BE2C (cell line): ENCODE results near the gene ETV7.
A peak's percentile ranks its signal among the peaks of the same experiment; 100 is the strongest.

Experiments
- DNase-seq: peaks from one replicate; pipeline ENCODE4 v3.0.0-alpha.2; 2020
- H3K27me3 ChIP-seq: fragments of 250-450 bp; sonication (Bioruptor Pico); 2 replicates; pipeline ENCODE4 v1.5.1; 2020; ENCODE audit warnings: mild to moderate bottlenecking
- H3K36me3 ChIP-seq: fragments of 250-450 bp; sonication (Bioruptor Pico); 2 replicates; pipeline ENCODE4 v1.5.1; 2020; ENCODE audit warnings: mild to moderate bottlenecking
- H3K4me1 ChIP-seq: fragments of 250-450 bp; sonication (Bioruptor Pico); 2 replicates; pipeline ENCODE4 v1.5.1; 2020
- H3K4me3 ChIP-seq: 2 replicates; pipeline ENCODE4 v1.5.1; 2011; ENCODE audit warnings: low read depth, low read length
- H3K9me3 ChIP-seq: fragments of 250-450 bp; sonication (Bioruptor Pico); 2 replicates; pipeline ENCODE4 v1.5.1; 2020
- TF ChIP-seq, protein P1 (sequence below): IDR thresholded peaks from 2 replicates; pipeline ENCODE4 v1.5.1; 2012; ENCODE audit warnings: mild to moderate bottlenecking, low read depth, low read length

Gene ETV7

DNA sequence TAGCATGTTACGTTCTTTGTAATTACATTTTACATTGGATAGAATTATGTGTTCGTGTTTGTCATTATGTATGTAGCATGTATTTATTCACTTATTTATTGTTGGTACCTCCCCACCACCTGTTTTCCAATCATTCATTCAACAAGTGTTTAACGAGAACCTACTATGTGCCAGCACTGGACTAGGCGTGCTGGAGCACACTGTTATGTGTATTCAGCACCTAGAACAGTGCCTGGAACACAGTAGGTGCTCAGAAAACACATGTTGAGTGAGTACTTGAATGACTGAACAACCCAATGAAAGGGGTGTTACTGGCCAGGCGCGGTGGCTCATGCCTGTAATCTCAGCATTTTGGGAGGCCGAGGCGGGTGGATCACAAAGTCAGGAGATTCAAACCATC, 11.3 kb downstream of the ETV7 start:
- no peak for DNase-seq
- H3K27me3 ChIP-seq = no peaks in the 10 kb centered on the region
- H3K36me3 ChIP-seq = no peaks in the 10 kb centered on the region
- no peaks in the 10 kb centered on the region for H3K4me1 ChIP-seq
- no peak overlapping the region for H3K4me3 ChIP-seq
- TF ChIP-seq, protein P1, sequence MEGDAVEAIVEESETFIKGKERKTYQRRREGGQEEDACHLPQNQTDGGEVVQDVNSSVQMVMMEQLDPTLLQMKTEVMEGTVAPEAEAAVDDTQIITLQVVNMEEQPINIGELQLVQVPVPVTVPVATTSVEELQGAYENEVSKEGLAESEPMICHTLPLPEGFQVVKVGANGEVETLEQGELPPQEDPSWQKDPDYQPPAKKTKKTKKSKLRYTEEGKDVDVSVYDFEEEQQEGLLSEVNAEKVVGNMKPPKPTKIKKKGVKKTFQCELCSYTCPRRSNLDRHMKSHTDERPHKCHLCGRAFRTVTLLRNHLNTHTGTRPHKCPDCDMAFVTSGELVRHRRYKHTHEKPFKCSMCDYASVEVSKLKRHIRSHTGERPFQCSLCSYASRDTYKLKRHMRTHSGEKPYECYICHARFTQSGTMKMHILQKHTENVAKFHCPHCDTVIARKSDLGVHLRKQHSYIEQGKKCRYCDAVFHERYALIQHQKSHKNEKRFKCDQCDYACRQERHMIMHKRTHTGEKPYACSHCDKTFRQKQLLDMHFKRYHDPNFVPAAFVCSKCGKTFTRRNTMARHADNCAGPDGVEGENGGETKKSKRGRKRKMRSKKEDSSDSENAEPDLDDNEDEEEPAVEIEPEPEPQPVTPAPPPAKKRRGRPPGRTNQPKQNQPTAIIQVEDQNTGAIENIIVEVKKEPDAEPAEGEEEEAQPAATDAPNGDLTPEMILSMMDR = no peak
- no peaks in the 10 kb centered on the region for H3K9me3 ChIP-seq

DNA sequence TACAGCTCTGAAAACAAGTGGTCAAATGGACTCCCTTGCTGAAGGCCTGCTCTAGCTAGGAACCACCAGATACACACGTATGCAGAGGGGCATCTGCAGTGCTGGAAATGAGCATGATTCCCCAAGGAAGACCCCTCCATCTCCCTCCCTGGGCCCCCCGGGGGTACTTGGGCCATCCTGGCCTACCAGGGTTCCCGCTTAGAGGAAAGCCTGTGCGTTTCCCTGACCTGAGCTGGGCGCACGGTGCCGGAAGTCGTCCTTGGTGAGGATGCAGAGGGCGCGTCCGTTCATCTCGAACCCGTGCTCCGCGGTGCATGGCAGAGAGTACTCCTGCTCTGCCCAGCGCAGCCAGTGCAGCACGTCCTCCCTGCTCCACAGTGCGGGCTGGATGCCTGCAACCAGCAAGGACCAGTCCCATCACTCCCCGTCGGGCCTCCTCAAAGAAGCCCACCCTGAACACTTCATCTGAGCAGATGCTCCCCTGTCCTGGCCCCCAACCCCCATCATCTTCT, 11.8 kb downstream of the ETV7 start:
- H3K4me3 ChIP-seq = no peak overlapping the region
- no peaks in the 10 kb centered on the region for H3K27me3 ChIP-seq
- H3K36me3 ChIP-seq = no peaks in the 10 kb centered on the region
- TF ChIP-seq, protein P1 = no peak
- no peaks in the 10 kb centered on the region for H3K9me3 ChIP-seq
- H3K4me1 ChIP-seq = no peaks in the 10 kb centered on the region
- no peak for DNase-seq

DNA sequence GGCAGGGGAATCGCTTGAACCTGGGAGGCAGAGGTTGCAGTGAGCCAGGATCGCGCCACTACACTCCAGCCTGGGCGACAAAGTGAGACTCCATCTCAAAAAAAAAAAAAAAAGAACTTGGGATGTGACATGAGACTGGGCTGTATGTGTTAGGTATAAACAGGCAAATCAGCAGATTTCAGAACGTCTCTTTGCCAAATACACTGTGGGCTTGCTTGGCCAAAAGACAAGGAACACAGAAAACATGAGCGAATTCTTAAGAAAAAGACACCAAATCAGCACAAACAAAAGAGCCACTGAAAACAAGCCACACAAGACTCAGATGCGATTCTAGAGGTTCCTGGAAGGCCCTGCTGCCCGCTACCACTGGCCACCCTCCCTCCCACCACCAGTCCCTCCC, 12.5 kb downstream of the ETV7 start:
- Histone ChIP-seq H3K4me1 (no peaks in the 10 kb centered on the region), H3K27me3 (no peaks in the 10 kb centered on the region), H3K9me3 (no peaks in the 10 kb centered on the region), H3K4me3 (no peak overlapping the region), H3K36me3 (no peaks in the 10 kb centered on the region)
- TF ChIP-seq, protein P1 = no peak
- DNase-seq = no peak

DNA sequence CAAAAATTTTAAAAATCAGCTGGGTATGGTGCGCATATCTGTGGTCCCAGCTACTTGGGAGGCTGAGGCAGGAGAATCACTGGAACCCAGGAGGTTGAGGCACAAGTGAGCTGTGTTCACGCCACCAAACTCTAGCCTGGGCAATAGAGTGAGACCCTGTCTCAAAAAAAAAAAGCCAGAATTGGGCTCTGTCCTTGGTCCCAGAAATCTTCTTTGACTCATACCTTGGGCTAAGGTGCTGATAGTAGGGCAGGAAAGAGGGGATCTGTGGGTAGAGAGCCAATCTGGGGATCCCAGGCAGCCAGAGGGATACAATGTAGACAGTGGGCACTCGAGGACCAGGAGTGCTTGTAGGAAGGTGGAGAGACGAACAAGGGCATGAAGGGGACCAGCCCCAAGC, 13.3 kb downstream of the ETV7 start:
- no peaks in the 10 kb centered on the region for H3K27me3 ChIP-seq
- no peaks in the 10 kb centered on the region for H3K9me3 ChIP-seq
- H3K4me1 ChIP-seq = no peaks in the 10 kb centered on the region
- TF ChIP-seq, protein P1 = no peak
- no peaks in the 10 kb centered on the region for H3K36me3 ChIP-seq
- H3K4me3 ChIP-seq = no peak overlapping the region
- DNase-seq = no peak

DNA sequence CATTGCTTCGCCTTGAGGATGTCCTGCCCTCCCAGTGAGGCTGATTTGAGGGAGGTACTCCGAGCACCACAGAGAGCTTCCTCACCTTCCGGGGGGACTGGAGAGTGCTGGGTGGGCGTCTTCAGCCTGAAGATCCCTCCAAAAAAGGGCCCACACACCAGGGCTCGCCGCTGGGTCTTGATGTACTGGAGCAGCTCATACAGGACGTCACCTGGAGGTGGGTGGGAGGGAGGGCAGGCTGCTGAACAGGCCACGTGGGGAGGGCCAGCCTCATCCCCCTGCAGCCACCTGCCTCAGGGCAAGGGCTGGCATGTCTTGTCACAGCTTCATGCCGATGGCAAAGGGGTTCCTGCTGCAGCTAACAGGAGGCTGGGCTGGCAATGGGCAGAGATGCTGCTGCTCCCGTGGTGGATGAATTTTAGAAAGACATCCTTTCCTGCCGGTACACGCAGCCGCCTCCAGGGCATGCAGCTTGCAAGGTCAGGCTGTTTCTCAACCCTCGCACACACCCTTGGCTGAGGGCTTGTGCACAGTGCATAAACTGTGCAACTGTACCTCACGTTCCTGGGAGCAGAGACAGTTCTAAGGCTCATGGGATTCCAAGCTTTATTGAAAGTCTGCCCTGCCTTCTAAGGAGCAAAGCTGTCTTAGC, 14.0 kb downstream of the ETV7 start:
- no peaks in the 10 kb centered on the region for H3K36me3 ChIP-seq
- no peaks in the 10 kb centered on the region for H3K9me3 ChIP-seq
- H3K4me1 ChIP-seq = no peaks in the 10 kb centered on the region
- no peaks in the 10 kb centered on the region for H3K27me3 ChIP-seq
- TF ChIP-seq, protein P1 = no peak
- H3K4me3 ChIP-seq = no peak overlapping the region
- DNase-seq = peak; percentile 25

DNA sequence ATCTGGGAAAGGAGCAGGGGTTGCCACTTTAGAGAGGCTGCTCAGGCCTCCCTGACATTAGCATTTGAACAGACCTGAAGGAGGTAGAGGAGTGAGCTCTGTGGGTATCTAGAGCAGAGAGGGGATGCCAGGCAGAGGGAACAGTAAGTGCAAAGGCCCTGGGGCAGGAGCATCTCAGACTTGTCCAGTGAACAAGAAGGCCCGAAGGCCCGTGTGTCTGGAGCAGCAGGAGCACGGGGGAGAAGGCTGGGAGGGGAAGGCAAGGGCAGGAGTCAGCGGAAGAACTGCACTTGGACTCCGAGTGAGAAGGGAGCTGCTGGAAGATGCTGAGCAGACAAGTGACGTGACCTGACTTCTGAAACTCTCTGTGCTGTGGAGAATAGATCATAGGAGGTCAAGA, 15.4 kb downstream of the ETV7 start:
- no peaks in the 10 kb centered on the region for H3K9me3 ChIP-seq
- H3K4me3 ChIP-seq = no peak overlapping the region
- TF ChIP-seq, protein P1 = no peak
- no peaks in the 10 kb centered on the region for H3K36me3 ChIP-seq
- no peaks in the 10 kb centered on the region for H3K4me1 ChIP-seq
- no peaks in the 10 kb centered on the region for H3K27me3 ChIP-seq
- DNase-seq = no peak
